GM12891 (cell line): Measurements from ENCODE around the gene MYO3A.
"Not testable (repeated sequence)": the region's sequence is repeated elsewhere in the genome, so short reads cannot be mapped to it uniquely, and the experiment has no call there.

Experiments used
- DNase-seq: peaks from one replicate; pipeline ENCODE4 v3.0.0; 2011; ENCODE audit warnings: low spot score; ENCODE audit not compliant: insufficient read length
- FAIRE-seq: peaks from 2 replicates; lab custom pipeline; 2011; peaks lifted over from hg19 to GRCh38; lab: Jason Lieb, UNC
- PAX5 ChIP-seq: IDR thresholded peaks from 2 replicates; pipeline ENCODE4 v1.6.1; 2011; ENCODE audit warnings: low read length, moderate library complexity, mild to moderate bottlenecking; ENCODE audit not compliant: insufficient read depth, severe bottlenecking
- POLR2A ChIP-seq: IDR thresholded peaks from 2 replicates; pipeline ENCODE4 v1.6.1; 2011; ENCODE audit warnings: low read depth, low read length, control low read depth
- POLR2AphosphoS5 ChIP-seq: IDR thresholded peaks from 2 replicates; pipeline ENCODE4 v1.6.1; 2011; ENCODE audit warnings: low read depth, low read length, control low read depth
- POU2F2 ChIP-seq: IDR thresholded peaks from 2 replicates; pipeline ENCODE4 v1.6.1; 2011; ENCODE audit warnings: low read depth, mild to moderate bottlenecking, control low read depth, low read length, moderate library complexity
- SPI1 ChIP-seq: IDR thresholded peaks from 2 replicates; pipeline ENCODE4 v1.6.1; 2011; ENCODE audit warnings: low read depth, low read length, control low read depth
- TAF1 ChIP-seq: IDR thresholded peaks from 2 replicates; pipeline ENCODE4 v1.6.1; 2011; ENCODE audit warnings: low read depth, low read length, control low read depth

Gene MYO3A

GRCh38 chr10:25972631-25973030 lies 38.6 kb downstream of the MYO3A start:
- no peak for DNase-seq
- no peak for FAIRE-seq
- TF ChIP-seq TAF1 (no peak), SPI1 (no peak), POU2F2 (no peak), POLR2AphosphoS5 (no peak), POLR2A (no peak), PAX5 (no peak)

GRCh38 chr10:25974897-25975459 lies 40.9 kb downstream of the MYO3A start:
- TF ChIP-seq POLR2AphosphoS5, result no peak
- TF ChIP-seq POU2F2, result no peak
- TF ChIP-seq TAF1, result no peak
- TF ChIP-seq POLR2A, result no peak
- no peak for TF ChIP-seq SPI1
- TF ChIP-seq PAX5, result no peak
- DNase-seq (no peak), FAIRE-seq (no peak)

- no peak for FAIRE-seq
These were observed 44.7 kb downstream of the MYO3A start for GRCh38 chr10:25978771-25979170.

GRCh38 chr10:25982107-25982506 lies 48.1 kb downstream of the MYO3A start:
- TF ChIP-seq PAX5 (no peak), TAF1 (no peak), POLR2AphosphoS5 (no peak), SPI1 (no peak), POLR2A (no peak), POU2F2 (no peak)
- no peak for DNase-seq
- FAIRE-seq, result no peak

More at GRCh38 chr10:25978771-25979170, 44.7 kb downstream of the MYO3A start:
- TF ChIP-seq POLR2AphosphoS5 (no peak), TAF1 (no peak), SPI1 (no peak), POLR2A (no peak), POU2F2 (no peak), PAX5 (no peak)
- no peak for DNase-seq

- no peak for TF ChIP-seq POLR2AphosphoS5
- TF ChIP-seq SPI1, result no peak
- no peak for TF ChIP-seq POLR2A
- TF ChIP-seq POU2F2, result no peak
- no peak for TF ChIP-seq PAX5
- no peak for TF ChIP-seq TAF1
- FAIRE-seq (no peak), DNase-seq (no peak)
These were observed 54.6 kb downstream of the MYO3A start for GRCh38 chr10:25988583-25988982.

- DNase-seq (no peak), FAIRE-seq (no peak)
- TF ChIP-seq SPI1, result no peak
- no peak for TF ChIP-seq PAX5
- TF ChIP-seq POU2F2, result no peak
These were observed 55.9 kb downstream of the MYO3A start for GRCh38 chr10:25989951-25990350.

GRCh38 chr10:25999295-25999981 lies 65.4 kb downstream of the MYO3A start:
- FAIRE-seq, result no peak

GRCh38 chr10:26000971-26001370 lies 66.9 kb downstream of the MYO3A start:
- DNase-seq (no peak), FAIRE-seq (no peak)

More at GRCh38 chr10:25999295-25999981, 65.4 kb downstream of the MYO3A start:
- DNase-seq, result no peak
- TF ChIP-seq TAF1 (no peak), POU2F2 (no peak), POLR2AphosphoS5 (no peak), SPI1 (no peak)

GRCh38 chr10:26002466-26002865 lies 68.4 kb downstream of the MYO3A start:
- not testable (repeated sequence) for DNase-seq, FAIRE-seq

More at GRCh38 chr10:26000971-26001370, 66.9 kb downstream of the MYO3A start:
- TF ChIP-seq PAX5, result no peak
- no peak for TF ChIP-seq TAF1
- no peak for TF ChIP-seq POU2F2
- TF ChIP-seq POLR2A, result no peak
- no peak for TF ChIP-seq SPI1
- TF ChIP-seq POLR2AphosphoS5, result no peak

- no peak for DNase-seq
- TF ChIP-seq POLR2AphosphoS5 (no peak), POLR2A (no peak), SPI1 (no peak), TAF1 (no peak), POU2F2 (no peak), PAX5 (no peak)
- no peak for FAIRE-seq
These were observed 81.1 kb downstream of the MYO3A start for GRCh38 chr10:26015092-26015491.
